HEK293 (cell line): ENCODE data around the gene ELF1.
A peak's percentile ranks its signal among the peaks of the same experiment; 100 is the strongest.

ENCODE experiments used
- KLF9 ChIP-seq: fragments of 450-650 bp; formaldehyde crosslinking; IDR thresholded peaks from 2 replicates; pipeline ENCODE4 v1.5.1; 2016; ENCODE audit warnings: missing biosample characterization, missing genetic modification characterization, low read depth
- PRDM6 ChIP-seq: fragments of 450-650 bp; formaldehyde crosslinking; IDR thresholded peaks from 2 replicates; pipeline ENCODE4 v1.5.1; 2017; ENCODE audit warnings: missing biosample characterization, missing genetic modification characterization
- TRIM28 ChIP-seq: IDR thresholded peaks from 2 replicates; pipeline ENCODE4 v1.6.1; 2011; ENCODE audit warnings: low read length, control low read depth, borderline replicate concordance
- YY1 ChIP-seq: fragments of 450-650 bp; formaldehyde crosslinking; IDR thresholded peaks from 2 replicates; pipeline ENCODE4 v1.5.1; 2018; ENCODE audit warnings: missing biosample characterization, missing genetic modification characterization
- ZBTB49 ChIP-seq: fragments of 450-650 bp; formaldehyde crosslinking; IDR thresholded peaks from 2 replicates; pipeline ENCODE4 v1.5.1; 2016; ENCODE audit warnings: missing biosample characterization, missing genetic modification characterization, low read depth
- ZNF10 ChIP-seq: fragments of 450-650 bp; formaldehyde crosslinking; IDR thresholded peaks from 2 replicates; pipeline ENCODE4 v1.5.1; 2017; ENCODE audit warnings: missing biosample characterization, missing genetic modification characterization
- ZNF155 ChIP-seq: fragments of 450-650 bp; formaldehyde crosslinking; IDR thresholded peaks from 2 replicates; pipeline ENCODE4 v1.5.1; 2016; ENCODE audit warnings: missing biosample characterization, missing genetic modification characterization
- ZNF18 ChIP-seq: fragments of 450-650 bp; formaldehyde crosslinking; IDR thresholded peaks from 2 replicates; pipeline ENCODE4 v1.5.1; 2016; ENCODE audit warnings: missing biosample characterization, missing genetic modification characterization
- ZNF24 ChIP-seq: fragments of 450-650 bp; formaldehyde crosslinking; IDR thresholded peaks from 2 replicates; pipeline ENCODE4 v1.5.1; 2016; ENCODE audit warnings: missing biosample characterization, missing genetic modification characterization
- ZNF280C ChIP-seq: fragments of 450-650 bp; formaldehyde crosslinking; IDR thresholded peaks from 2 replicates; pipeline ENCODE4 v1.5.1; 2016; ENCODE audit warnings: missing biosample characterization, missing genetic modification characterization
- ZNF362 ChIP-seq: fragments of 450-650 bp; formaldehyde crosslinking; IDR thresholded peaks from 2 replicates; pipeline ENCODE4 v1.5.1; 2016; ENCODE audit warnings: missing biosample characterization, missing genetic modification characterization
- ZNF404 ChIP-seq: fragments of 450-650 bp; formaldehyde crosslinking; IDR thresholded peaks from 2 replicates; pipeline ENCODE4 v1.5.1; 2017; ENCODE audit warnings: missing biosample characterization, missing genetic modification characterization
- ZNF433 ChIP-seq: fragments of 450-650 bp; formaldehyde crosslinking; IDR thresholded peaks from 2 replicates; pipeline ENCODE4 v1.5.1; 2016; ENCODE audit warnings: missing biosample characterization, missing genetic modification characterization, low read depth
- ZNF449 ChIP-seq: fragments of 450-650 bp; formaldehyde crosslinking; IDR thresholded peaks from 2 replicates; pipeline ENCODE4 v1.5.1; 2017; ENCODE audit warnings: missing biosample characterization, mild to moderate bottlenecking, missing genetic modification characterization, moderate library complexity
- ZNF48 ChIP-seq: fragments of 450-650 bp; formaldehyde crosslinking; IDR thresholded peaks from 2 replicates; pipeline ENCODE4 v1.5.1; 2016; ENCODE audit warnings: missing biosample characterization, missing genetic modification characterization
- ZNF513 ChIP-seq: fragments of 450-650 bp; IDR thresholded peaks from 2 replicates; pipeline ENCODE4 v1.5.1; 2018; ENCODE audit warnings: missing biosample characterization, missing genetic modification characterization
- ZNF548 ChIP-seq: fragments of 450-650 bp; formaldehyde crosslinking; IDR thresholded peaks from 2 replicates; pipeline ENCODE4 v1.5.1; 2016; ENCODE audit warnings: missing biosample characterization, missing genetic modification characterization
- ZNF549 ChIP-seq: fragments of 450-650 bp; IDR thresholded peaks from 2 replicates; pipeline ENCODE4 v1.5.1; 2018; ENCODE audit warnings: missing biosample characterization, missing genetic modification characterization, mild to moderate bottlenecking, inconsistent platforms, moderate library complexity
- ZNF560 ChIP-seq: fragments of 450-650 bp; formaldehyde crosslinking; IDR thresholded peaks from 2 replicates; pipeline ENCODE4 v1.5.1; 2017; ENCODE audit warnings: missing biosample characterization, missing genetic modification characterization, borderline replicate concordance
- ZNF585B ChIP-seq: fragments of 450-650 bp; formaldehyde crosslinking; IDR thresholded peaks from 2 replicates; pipeline ENCODE4 v1.5.1; 2016; ENCODE audit warnings: missing biosample characterization, missing genetic modification characterization
- ZNF600 ChIP-seq: fragments of 450-650 bp; formaldehyde crosslinking; IDR thresholded peaks from 2 replicates; pipeline ENCODE4 v1.5.1; 2016; ENCODE audit warnings: missing biosample characterization, missing genetic modification characterization
- ZNF768 ChIP-seq: fragments of 450-650 bp; formaldehyde crosslinking; IDR thresholded peaks from 2 replicates; pipeline ENCODE4 v1.5.1; 2018; ENCODE audit warnings: missing biosample characterization, mild to moderate bottlenecking, missing genetic modification characterization
- ZNF777 ChIP-seq: fragments of 450-650 bp; formaldehyde crosslinking; IDR thresholded peaks from 2 replicates; pipeline ENCODE4 v1.5.1; 2017; ENCODE audit warnings: missing biosample characterization, missing genetic modification characterization, borderline replicate concordance
- ZNF830 ChIP-seq: fragments of 450-650 bp; IDR thresholded peaks from 2 replicates; pipeline ENCODE4 v1.5.0; 2018; ENCODE audit warnings: missing biosample characterization, missing genetic modification characterization, low read depth, mild to moderate bottlenecking, moderate library complexity
- ZSCAN30 ChIP-seq: fragments of 450-650 bp; IDR thresholded peaks from 2 replicates; pipeline ENCODE4 v1.5.1; 2018; ENCODE audit warnings: missing biosample characterization, mild to moderate bottlenecking, missing genetic modification characterization, moderate library complexity
- ZSCAN5A ChIP-seq: fragments of 450-650 bp; formaldehyde crosslinking; IDR thresholded peaks from 2 replicates; pipeline ENCODE4 v1.5.1; 2016; ENCODE audit warnings: missing biosample characterization, missing genetic modification characterization

Gene ELF1

GRCh38 chr13:41060082-41060723 lies 41.1 kb upstream of the ELF1 start (continued):
- TF ChIP-seq ZNF24 (tag by site-specific recombination) (no peak), ZNF280C (tag by site-specific recombination) (no peak), ZNF10 (tag by site-specific recombination) (no peak), ZNF560 (tag by site-specific recombination) (no peak), ZNF513 (tag by site-specific recombination) (no peak), ZNF830 (tag by site-specific recombination) (no peak), ZNF404 (no peak), ZBTB49 (tag by site-specific recombination) (0 out of 2 replicates have a peak, but pooled peaks have one; percentile 15), ZNF449 (tag by site-specific recombination) (peak; percentile 95), ZNF777 (tag by site-specific recombination) (no peak), ZNF18 (tag by site-specific recombination) (0 out of 2 replicates have a peak, but pooled peaks have one; percentile 61), ZNF549 (no peak), ZSCAN5A (tag by site-specific recombination) (peak; percentile 67; the same call in 1 of the 2 replicates), YY1 (no peak; the same call in 1 of the 2 replicates), TRIM28 (no peak), ZNF48 (no peak), ZNF433 (no peak), ZNF600 (tag by site-specific recombination) (peak; percentile 86), ZSCAN30 (peak; percentile 77; the same call in 1 of the 2 replicates), KLF9 (tag by site-specific recombination) (no peak; the same call in 1 of the 2 replicates), ZNF155 (tag by site-specific recombination) (no peak), ZNF362 (tag by site-specific recombination) (no peak; the same call in none of the 2 replicates), ZNF768 (no peak), ZNF548 (tag by site-specific recombination) (no peak), PRDM6 (tag by site-specific recombination) (peak; percentile 7; the same call in 1 of the 2 replicates), ZNF585B (tag by site-specific recombination) (peak; percentile 33; the same call in 1 of the 2 replicates)
